ENCODE measurements around the gene PCK2.
A peak's percentile ranks its signal among the peaks of the same experiment; 100 is the strongest.
"Not testable (repeated sequence)": the region's sequence is repeated elsewhere in the genome, so short reads cannot be mapped to it uniquely, and the experiment has no call there.

The PCK2 gene

DNA sequence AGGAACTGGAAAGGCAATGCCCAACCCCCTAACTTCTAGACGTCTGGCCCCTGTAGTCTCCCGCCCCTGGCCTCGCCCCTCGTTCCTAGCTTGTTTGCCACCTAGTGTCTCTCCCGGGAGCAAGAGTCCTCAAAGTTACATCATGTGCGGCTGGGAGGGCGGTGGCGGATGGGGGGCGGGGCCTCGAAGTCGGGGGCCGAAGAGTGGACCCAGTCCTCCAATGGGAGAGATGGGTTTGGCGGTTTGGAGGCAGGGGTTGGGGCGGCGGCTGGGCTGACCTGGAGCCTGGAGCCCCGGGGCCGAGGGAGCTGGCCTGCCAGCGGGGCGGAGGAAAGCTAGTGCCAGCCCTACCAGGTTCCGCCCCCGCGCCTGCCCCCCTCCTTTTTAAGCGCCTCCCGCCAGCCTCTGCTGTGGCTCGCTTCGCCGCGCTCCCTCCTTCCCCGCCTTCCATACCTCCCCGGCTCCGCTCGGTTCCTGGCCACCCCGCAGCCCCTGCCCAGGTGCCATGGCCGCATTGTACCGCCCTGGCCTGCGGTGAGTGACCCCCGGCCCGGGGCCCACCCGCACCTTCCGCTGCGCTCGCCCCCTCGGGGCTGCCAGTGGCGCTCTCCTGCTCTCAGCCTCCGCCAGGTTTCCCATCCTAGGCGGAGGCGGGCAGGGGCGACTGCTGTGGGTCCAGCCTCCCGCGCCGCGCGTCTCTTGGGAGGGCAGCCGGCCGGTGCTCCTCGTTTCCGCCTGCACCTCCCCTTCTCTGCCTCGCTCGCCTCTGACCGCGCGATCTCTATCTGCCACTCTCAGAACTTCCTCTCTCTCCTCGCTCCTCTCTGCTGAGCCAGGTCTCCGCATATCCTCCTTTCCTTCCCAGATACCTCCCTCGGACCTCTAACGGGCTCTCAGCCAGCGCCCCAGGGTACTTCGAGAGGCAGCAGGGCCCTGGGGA is at the start of gene PCK2:
Gene PCK2, plus strand, starts transcription at position 411 of the 940 bp plus-strand sequence. Its CDS starts 95 bp downstream, at position 506.
- peak; percentile 76 to 80 for DNase-seq

DNA sequence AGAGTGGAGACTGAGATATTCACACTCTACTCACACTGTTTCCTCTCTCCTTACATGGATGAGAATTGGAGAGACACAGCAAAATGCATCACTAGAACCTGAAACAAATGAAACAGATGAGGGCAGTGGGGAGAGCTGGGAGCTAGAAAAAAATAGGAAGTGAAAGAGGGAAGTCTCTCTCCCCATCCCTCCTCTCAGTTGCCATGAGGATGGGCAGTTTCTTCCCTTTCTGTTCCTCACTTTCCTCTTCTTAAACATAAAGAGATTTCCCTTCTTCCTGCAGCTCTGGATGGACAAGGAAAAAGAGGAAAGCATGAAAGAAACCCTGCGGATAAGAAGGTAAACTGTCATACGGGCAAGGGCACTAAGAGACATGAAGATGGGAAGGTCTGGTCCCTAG is 45.1 kb upstream of the PCK2 start:
- DNase-seq: not testable (repeated sequence)

DNA sequence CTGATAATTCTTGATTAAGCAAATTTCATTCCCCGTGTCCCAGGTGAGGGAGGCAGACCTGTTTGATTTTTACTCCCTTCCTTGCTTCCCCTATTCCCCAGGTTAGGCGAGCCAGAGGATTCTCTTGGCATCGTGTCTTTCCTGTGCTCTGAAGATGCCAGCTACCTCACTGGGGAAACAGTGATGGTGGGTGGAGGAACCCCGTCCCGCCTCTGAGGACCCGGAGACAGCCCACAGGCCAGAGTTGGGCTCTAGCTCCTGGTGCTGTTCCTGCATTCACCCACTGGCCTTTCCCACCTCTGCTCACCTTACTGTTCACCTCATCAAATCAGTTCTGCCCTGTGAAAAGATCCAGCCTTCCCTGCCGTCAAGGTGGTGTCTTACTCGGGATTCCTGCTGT is 43.4 kb upstream of the PCK2 start:
- DNase-seq: not testable (repeated sequence)

DNA sequence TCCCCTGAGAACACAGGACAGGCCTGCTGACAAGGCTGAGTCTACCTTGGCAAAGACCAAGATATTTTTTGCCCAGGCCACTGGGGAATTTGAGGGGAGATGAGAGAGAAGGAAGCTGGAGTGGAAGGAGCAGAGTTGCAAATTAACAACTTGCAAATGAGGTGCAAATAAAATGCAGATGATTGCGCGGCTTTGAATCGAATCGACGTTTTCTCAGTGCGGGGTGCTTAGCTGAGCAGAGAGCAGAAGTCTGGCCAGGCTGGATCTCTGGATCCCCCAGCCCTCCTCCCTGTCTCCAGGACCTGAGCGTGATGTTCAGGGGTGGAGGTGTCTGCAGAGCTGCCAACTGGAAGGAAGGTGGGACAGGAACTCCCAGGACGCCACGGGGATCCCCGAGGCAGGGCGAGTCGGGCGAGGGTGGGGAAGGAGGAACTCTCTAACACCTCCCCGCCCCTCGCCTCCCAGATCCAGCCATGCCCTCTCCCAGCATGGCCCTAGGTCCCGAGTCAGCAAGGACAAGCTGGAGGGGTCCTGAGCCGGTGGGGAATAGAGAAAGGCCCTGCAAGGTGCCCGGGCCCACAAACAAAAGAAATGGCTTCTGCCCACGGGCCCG is 42.8 kb upstream of the PCK2 start:
- no peak for DNase-seq

DNA sequence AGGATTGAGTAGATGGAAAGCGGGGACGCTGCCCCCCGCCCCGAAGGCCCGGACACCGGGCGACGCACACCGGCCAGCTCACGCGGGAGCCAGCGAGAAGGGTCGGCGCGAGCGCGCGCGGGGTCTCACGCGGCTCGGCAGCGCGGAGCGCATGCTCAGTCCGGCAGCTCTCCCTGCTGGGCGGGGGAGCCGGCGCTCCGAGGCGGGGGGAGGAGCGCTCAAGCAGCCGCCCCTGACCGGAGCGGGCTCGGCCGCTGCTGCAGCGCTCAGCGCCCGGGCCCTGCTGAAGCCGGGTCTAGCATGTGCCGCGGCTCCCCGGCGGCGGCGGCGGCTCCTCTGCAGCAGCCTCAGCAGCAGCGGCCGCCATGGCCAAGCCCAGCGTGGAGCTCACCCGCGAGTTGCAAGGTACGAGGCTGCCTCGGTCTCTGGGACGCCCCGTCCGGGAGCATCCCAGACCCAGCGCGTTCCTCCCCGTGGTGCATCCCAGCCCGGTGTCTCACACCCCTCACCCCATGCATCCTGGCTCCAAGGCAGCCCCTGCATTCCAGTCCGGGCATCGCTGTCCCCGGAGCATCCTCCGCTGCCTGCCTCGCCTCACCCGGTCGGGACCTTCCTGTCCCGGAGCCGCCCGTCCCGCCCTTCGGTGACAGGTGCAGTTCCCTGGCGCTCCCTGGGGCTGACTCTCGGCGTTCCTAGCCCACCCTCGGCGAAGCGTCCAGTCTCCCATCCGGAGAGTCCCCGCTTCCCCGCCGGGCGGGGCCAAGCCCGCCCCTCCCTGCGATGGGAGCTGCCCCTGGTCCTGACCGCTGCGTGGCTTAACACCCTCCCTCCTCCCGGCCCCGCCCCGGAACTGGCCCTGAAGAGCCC is 42.1 kb upstream of the PCK2 start, which contains the start of gene CARMIL3:
Gene CARMIL3, plus strand, starts transcription at position 221 of the 867 bp plus-strand sequence. Its CDS starts 145 bp downstream, at position 366.
- DNase-seq: peak; percentile 52 to 70

DNA sequence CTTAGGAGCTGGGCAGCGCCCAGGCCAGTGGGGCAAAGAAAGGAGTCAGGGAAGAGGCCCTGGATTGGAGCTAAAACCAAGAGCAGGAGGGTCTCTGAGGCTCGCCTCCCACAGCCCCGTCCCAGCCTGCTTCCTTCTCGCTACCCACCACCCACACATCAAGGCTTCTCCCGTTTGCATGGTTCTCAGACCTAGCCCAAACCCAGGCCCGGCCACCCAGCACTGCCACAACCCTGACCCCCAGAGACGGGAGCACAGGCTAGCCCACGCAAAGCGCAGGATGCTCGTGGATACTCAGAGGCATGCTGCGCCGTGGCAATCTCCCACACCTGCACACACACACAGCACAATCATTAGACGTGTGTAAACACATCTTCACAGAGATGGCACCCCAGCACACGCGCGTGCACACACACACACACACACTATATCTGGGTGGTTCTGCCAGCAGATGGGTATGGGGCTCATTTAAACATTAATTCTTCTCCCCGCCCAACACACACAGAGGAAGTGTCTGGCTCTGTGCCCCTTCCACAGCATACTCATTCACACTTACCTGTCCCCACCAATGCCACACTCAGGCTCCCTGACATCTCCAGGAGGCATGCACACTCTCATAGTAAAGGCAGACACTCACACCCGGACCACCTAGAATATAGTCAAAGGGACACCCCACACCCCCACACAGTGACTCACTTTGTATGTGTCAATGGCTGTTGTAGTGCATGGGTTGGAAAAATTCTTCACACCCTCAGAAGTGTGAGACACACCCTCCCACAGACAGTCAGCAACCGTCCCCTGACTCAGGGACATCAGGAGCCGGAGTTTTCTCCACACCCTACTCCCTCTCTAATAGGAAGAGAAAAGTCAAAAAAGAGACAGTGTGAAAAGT is 41.2 kb upstream of the PCK2 start:
- DNase-seq: peak in 1 of 2 donors; percentile 36

DNA sequence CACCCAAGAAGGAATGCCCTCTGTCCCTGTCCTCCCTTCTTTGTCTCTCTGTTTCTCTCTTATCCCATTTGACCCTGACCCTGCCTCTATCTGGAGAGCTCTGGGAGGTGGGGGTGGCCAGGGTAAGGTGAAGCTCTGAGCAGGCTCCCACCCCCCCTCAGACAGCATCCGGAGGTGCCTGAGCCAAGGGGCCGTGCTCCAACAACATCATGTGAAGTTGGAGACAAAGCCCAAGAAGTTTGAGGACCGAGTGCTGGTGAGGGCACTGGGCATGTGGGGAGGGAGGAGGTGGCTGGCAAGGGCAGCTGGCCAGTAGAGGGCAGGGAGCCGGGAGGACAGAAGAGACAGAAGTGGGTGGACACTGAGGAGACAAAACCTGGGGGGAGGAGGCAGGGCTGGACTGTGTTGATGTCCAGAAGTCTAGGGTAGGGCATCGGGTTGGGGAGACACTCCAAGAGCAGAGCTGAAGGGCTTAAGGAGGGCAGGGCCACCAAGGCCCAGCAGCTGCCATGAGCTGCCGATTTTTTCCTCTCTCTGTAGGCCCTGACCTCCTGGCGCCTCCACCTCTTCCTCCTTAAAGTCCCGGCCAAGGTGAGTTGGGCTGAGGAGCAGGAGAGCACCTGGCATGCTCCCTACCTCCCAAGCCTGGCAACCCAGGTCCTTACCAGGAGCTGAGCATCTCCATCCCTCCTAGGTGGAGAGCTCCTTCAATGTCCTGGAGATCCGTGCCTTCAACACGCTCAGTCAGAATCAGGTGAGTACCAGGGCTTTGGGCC is 40.4 kb upstream of the PCK2 start:
- DNase-seq: no peak

DNA sequence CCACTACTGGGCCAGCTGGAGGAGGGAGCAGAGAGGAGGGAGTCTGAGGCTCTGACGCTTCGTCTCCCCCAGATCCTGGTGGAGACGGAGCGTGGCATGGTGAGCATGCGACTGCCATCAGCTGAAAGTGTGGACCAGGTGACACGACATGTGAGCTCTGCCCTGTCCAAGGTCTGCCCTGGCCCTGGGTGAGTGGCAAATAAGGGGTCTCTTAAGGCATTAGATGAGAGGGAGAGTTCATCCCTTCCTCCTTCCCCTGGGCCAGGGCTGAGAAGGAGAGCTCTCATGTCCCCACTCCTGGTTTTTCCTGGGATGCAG is 39.8 kb upstream of the PCK2 start:
- no peak for DNase-seq

DNA sequence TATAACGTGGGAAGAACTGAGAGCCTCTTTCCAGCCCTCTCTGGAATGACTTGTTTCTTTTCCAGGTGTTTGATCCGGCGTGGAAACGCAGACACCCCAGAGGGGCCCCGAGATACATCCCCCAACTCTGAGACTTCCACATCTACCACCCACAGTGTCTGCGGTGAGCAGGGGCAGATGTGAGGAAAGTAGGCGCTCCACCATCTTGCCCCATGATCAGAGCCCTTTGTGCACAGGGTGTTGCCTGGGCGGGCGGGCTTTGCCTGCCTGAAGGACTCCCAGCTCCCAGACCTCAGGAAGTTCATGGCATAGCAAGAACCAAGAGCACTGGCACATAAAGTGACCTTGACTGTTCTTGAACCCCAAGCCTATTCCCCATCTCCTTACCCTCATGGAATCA is 39.5 kb upstream of the PCK2 start:
- no peak for DNase-seq

DNA sequence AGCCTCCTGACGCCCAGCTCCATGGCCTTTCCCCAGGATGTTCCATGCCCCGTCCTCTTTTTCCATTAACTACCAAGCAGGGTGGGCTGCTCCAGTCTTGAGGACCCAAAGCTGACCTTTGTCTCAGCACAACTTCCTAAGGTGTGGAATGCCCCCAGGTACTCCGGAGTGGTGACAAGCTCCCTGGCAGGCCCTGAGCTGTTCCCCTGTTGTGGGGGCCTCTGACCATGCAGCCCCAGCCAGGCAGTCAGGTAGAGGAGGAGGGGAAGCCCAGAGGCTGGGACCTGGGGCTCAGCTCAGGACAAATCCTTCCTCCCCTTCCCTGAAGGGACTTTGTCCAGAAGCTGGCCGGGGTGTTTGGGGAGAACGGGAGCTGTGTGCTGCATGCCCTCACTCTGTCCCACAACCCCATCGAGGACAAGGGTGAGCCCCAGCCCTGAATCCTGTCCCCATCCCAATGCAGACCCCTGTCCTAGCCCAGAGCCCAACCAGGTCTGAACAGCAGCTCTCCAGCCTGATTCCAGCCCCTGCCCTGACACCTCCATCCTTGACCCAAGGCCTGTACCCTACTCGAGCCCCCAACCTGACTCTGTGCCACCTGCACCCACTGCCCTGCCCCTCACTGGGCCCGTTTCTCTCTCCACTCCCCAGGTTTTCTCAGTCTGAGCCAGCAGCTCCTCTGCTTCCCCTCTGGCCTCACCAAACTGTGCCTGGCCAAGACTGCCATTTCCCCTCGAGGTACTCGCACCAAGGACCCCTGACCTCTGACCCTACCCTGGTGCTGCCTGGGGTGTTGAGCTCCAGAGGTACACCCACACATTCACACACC is 37.9 kb upstream of the PCK2 start:
- no peak for DNase-seq

DNA sequence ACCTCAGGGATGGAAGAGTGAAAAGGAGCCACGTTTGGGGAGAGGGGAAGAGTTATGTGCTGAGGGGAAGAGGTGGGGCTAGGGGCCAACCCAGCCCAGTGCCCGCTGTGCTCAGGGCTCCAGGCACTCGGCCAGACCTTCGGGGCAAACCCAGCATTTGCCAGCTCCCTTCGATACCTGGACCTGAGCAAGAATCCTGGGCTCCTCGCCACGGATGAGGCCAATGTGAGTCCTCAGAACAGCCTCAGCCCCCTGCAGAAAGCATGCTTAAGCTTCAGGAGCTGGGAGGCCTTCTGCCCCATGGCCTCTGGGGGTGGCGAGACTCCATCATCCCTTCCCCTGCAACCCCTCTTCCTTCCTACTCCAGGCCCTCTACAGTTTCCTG is 37.3 kb upstream of the PCK2 start:
- DNase-seq: no peak

DNA sequence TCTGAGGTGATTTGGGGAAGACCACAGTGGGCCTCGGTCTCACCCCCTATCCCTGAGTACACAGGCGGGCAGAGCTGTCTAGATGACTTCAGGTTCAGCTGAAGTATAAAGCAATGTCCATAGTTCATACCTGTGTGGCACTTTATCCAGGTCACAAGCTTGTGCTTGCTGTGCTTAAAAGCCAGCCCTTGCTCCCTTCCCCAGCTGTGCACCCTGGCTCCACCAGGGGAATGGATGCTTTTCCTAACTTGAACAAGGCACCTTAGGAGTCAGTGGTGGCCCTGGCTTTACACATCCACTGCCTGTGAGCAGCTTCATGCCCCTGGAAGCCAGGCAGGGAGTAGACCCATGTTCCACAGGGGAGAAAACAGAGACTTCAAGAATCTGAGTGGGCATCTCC is 36.8 kb upstream of the PCK2 start:
- no peak for DNase-seq

DNA sequence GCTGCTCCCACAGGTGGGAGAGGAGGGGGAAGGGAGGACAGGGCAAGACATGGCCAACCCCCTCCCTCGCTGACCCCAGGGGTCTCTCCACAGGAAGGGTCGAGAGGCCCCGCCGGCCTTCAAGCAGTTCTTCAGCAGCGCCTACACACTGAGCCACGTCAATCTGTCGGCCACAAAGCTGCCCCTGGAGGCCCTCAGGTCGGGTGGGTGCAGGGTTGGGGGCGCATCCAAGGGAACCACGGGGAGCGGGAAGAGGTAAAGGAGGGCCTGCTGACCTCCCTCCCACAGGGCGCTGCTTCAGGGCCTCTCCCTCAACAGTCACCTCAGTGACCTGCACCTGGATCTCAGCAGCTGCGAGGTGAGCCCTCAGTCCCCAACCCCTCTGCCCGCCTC is 36.2 kb upstream of the PCK2 start:
- no peak for DNase-seq

DNA sequence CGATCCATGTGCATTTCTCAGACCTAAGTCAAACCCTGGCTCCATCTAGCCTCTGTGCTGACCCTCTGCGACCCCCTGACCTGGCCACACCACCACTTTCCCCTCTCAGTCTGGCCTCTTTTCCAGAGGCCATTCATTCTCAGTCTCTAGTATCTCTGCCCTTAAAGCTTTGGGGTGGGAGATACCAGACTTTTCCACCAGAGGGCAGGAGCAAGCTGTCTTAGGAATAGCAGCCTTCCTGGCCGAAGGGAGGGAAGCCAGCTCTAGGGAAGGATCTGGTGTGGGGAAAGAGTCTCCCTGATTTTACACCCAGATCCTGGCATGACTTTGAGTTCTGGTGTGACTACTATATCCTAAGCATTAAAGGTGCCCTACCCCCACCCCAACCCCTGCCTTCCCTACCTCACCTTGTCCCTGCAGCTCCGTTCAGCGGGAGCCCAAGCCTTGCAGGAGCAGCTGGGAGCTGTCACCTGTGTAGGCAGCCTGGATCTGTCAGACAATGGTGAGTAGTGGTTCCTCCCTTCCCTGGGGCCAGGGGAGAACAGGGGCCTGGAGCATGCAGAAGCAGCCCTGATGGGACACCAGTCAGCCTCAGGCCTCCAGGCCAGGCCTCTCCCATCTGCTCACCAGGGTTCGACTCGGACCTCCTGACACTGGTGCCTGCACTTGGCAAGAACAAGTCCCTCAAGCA is 35.7 kb upstream of the PCK2 start:
- peak; percentile 53 to 82 for DNase-seq

DNA sequence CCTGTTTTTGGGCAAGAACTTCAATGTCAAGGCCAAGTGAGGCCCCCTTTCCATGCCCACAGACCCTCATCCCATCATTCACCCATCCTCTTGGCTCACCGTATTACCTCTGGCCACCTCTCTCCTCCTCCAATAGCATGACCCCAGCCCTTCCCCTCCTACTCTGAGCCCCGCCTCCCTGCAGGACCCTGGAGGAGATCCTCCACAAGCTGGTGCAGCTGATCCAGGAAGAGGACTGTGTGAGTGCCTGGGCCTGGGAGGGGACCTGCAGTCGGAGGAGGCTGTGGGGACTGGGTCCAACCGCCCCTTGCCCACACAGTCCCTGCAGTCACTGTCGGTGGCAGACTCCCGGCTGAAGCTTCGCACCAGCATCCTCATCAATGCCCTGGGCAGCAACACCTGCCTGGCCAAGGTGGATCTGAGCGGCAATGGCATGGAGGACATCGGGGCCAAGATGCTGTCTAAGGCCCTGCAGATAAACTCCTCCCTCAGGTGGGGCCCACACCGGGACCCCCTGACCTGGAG is 35.1 kb upstream of the PCK2 start:
- DNase-seq: no peak

DNA sequence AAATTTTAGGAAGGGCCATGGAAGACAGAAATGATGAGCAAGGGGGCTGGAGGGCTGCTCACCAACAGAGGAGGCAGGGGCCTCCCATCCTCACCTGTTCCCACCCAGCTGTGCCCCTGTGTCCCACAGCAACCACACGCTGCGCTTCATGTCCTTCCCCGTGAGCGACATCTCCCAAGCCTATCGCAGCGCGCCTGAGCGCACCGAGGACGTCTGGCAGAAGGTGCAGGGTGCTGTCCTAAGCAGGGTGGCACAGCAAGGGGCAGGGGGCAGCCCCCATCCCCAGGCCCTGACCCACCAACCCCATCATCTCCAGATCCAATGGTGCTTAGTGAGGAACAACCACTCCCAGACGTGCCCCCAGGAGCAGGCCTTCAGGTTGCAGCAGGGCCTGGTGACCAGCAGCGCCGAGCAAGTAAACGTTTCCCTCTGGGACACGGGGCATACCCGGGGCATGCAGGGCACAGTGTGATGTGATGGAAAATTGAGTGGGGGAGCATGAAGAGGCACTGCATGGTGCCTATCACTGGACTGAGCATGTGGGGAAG is 34.2 kb upstream of the PCK2 start:
- no peak for DNase-seq

DNA sequence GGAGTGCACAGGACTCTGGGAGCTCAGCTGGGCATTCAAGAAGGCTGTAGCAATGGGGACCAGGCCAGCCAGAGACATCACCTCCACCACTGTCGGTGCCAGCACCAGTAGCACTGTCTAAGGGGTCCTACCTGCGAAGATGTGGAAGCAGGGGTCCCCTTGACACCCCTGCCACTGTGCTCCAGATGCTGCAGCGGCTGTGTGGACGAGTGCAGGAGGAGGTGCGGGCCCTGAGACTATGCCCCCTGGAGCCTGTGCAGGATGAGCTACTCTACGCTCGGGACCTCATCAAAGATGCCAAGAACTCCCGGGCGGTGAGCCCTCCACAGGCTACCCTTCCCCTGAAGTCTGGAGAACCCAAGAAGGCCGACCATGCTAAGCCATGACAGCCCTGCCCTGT is 33.7 kb upstream of the PCK2 start:
- no peak for DNase-seq

DNA sequence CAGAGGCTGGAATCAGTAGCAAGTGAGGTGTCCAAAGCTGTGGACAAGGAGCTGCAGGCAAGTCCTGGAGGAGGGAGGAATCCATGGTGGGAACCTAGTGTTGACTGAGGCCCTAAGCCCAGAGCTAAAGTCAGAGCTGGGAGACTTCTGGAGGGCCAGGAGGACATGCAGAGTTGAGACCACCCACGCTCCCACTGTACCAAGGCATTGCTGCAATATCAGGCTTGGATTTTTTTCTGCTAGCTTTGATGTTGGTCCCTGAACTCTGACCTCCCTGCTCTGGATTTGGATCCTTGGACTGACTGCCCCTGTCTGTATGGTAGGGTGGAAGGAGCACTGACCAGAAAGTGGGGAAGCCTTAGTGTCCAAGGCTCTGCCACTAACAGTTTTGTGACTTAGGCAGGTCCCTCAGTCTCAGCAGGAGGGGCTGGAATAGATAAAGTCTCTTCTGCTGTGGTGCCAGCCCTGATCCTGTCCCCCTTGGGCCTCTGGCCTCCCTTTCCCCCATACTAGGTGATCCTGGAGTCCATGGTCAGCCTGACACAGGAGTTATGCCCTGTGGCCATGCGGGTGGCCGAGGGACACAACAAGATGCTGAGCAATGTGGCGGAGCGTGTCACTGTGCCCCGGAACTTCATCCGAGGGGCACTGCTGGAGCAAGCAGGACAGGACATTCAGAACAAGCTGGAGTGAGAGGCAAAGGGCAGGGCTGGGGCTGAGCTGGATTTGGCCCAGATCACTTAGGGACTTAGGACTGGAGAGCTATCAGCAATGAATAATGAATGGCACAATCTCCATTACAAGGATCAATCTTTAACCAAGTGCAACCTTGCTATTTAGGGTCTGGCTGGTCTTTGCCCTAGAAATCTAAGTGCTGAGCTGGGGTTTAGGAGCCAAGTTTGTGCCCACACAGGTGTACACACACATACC is 32.9 kb upstream of the PCK2 start:
- no peak for DNase-seq
